ENCODE results near the gene XPNPEP1. TPM values are rescaled to one million over a fixed set of nuclear protein-coding genes. Genes with fewer than 3 reads are reported as not detected.
A peak's percentile ranks its signal among the peaks of the same experiment; 100 is the strongest.

The XPNPEP1 gene
- total RNA-seq, 2 donors from 2014 or later = 39.2 to 50.2 TPM

DNA sequence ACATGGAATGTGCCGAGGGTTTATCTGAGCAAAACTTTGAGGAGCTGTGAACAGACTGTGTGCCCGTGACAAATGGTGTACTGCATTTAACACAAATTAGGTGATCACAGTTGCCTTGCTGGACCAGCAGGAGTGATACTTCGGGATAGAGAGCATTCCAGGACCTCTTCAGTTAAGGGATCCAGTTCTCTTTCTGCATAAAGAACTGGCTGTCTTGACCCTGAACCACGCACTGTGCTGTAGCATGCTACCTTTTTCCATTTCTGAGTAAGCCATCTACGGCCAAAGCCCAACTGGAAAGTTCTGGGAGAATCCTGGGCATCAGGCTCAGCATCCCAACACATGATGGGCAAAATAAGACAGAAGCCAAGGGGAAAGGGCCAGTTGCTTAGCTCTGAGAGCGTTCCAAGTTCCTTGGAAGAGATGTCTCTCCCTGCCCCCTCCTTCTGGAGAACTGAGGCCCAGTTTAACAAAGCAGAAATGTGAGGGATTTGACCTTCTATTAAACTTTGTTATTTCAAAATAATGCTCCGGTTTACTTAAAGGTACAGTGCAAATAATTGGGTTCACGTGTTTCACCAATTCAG is 46.5 kb upstream of the XPNPEP1 start:
- H3K9me3 ChIP-seq (ENCODE audit: control insufficient read depth, low read length) = no peaks in the 10 kb centered on the region
- DNase-seq = no peak
- no peak overlapping the region for H3K4me3 ChIP-seq (ENCODE audit: low read length)
- TF ChIP-seq, protein P1, sequence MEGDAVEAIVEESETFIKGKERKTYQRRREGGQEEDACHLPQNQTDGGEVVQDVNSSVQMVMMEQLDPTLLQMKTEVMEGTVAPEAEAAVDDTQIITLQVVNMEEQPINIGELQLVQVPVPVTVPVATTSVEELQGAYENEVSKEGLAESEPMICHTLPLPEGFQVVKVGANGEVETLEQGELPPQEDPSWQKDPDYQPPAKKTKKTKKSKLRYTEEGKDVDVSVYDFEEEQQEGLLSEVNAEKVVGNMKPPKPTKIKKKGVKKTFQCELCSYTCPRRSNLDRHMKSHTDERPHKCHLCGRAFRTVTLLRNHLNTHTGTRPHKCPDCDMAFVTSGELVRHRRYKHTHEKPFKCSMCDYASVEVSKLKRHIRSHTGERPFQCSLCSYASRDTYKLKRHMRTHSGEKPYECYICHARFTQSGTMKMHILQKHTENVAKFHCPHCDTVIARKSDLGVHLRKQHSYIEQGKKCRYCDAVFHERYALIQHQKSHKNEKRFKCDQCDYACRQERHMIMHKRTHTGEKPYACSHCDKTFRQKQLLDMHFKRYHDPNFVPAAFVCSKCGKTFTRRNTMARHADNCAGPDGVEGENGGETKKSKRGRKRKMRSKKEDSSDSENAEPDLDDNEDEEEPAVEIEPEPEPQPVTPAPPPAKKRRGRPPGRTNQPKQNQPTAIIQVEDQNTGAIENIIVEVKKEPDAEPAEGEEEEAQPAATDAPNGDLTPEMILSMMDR (conservative IDR thresholded peaks at IDR 0.05) = no peak
- no peaks in the 10 kb centered on the region for H3K36me3 ChIP-seq (ENCODE audit: control insufficient read depth, insufficient read depth, low read length)
- no peaks in the 10 kb centered on the region for H3K27me3 ChIP-seq (ENCODE audit: control insufficient read depth, insufficient read depth, low read length, poor library complexity, severe bottlenecking)
- no peak overlapping the region for H3K9ac ChIP-seq (ENCODE audit: extremely low read depth, low read length, poor library complexity, severe bottlenecking)
- no peaks in the 10 kb centered on the region for H3K27me3 Mint-ChIP-seq (ENCODE audit: insufficient read depth)
- H3K27ac Mint-ChIP-seq = no peak overlapping the region
- no peaks in the 10 kb centered on the region for H3K36me3 Mint-ChIP-seq (ENCODE audit: low read depth)
- peaks cover 42% of the 10 kb centered on the region for H3K4me1 Mint-ChIP-seq
- peaks cover 35% of the 10 kb centered on the region for H3K4me1 ChIP-seq (ENCODE audit: control insufficient read depth, insufficient read depth, low read length)
- no peak overlapping the region for H3K27ac ChIP-seq (ENCODE audit: low read depth, low read length)
- no peaks in the 10 kb centered on the region for H3K9me3 Mint-ChIP-seq
- 91 to 94% methylated on average over 8 of the region's 8 CpGs for WGBS, 2 experiments (ENCODE audit: insufficient coverage in 1 of 2, insufficient read length in 1 of 2)
- no peak overlapping the region for H3K4me3 Mint-ChIP-seq

DNA sequence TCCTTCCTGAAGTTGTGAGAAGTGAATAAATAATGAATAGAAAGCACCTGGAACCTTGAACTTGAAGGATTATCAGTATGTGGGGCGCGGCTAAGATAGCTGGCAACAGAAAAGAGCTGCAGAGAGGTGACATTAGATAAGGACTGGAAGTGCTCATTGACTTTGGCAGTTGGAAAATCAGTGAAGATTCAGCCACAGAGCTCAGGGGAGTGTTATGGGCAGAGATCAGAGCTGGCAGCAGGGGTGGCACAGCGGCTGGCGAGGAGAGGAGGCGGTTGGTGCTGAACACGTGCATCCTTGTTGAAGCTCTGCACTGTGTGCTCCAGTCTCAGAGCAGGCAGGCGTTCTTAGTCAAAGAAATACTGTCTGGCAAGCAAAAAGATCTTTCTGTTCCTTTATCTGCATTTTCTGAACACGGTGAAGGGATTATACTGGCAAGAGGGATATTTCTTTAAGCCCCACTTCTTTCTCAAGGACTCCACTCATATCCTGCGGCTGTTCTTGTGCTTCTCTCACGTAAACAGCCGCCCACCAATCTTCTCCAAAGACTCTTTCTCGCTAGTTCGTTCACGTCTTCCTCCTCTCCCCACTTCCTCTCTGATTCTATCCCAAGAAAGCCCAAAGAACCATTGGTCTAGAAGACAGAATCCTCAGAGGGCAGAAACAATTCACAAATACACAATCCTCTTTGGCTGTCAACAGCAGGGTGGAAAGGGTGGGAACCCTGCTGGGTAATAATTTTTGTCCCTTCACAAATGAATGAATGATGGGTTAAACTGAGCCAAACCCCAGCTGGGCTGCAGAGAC is 45.8 kb upstream of the XPNPEP1 start:
- DNase-seq = no peak
- Histone ChIP-seq H3K9ac (ENCODE audit: extremely low read depth, low read length, poor library complexity, severe bottlenecking) (no peak overlapping the region), H3K36me3 (ENCODE audit: control insufficient read depth, insufficient read depth, low read length) (no peaks in the 10 kb centered on the region), H3K27me3 (ENCODE audit: control insufficient read depth, insufficient read depth, low read length, poor library complexity, severe bottlenecking) (no peaks in the 10 kb centered on the region), H3K9me3 (ENCODE audit: control insufficient read depth, low read length) (no peaks in the 10 kb centered on the region), H3K4me1 (ENCODE audit: control insufficient read depth, insufficient read depth, low read length) (peaks cover 35% of the 10 kb centered on the region), H3K27ac (ENCODE audit: low read depth, low read length) (no peak overlapping the region), H3K4me3 (ENCODE audit: low read length) (no peak overlapping the region)
- no peak overlapping the region for H3K27ac Mint-ChIP-seq
- 87 to 88% methylated on average over 11 to 14 of the region's 14 CpGs for WGBS, 2 experiments (ENCODE audit: insufficient coverage in 1 of 2, insufficient read length in 1 of 2)
- H3K4me1 Mint-ChIP-seq = peaks cover 38% of the 10 kb centered on the region
- H3K27me3 Mint-ChIP-seq (ENCODE audit: insufficient read depth) = no peaks in the 10 kb centered on the region
- H3K9me3 Mint-ChIP-seq = no peaks in the 10 kb centered on the region
- no peaks in the 10 kb centered on the region for H3K36me3 Mint-ChIP-seq (ENCODE audit: low read depth)
- TF ChIP-seq, protein P1 (conservative IDR thresholded peaks at IDR 0.05) = no peak
- no peak overlapping the region for H3K4me3 Mint-ChIP-seq

DNA sequence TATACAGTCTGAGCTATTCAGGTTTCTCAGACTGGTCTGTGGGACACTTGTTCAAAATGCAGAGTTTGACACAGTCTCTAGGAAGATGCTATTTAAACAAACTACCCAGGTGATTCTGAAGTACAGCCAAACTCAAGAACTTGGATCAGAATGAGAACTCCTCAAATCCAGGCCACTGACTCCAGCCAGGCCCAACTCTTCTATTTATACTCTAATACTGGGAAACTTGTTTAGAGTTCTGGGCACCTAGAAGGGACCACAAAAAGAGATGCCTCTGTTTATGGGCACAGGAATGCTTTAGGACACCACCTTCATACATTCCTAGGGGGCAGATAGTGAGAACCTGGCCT is 44.4 kb upstream of the XPNPEP1 start:
- Mint-ChIP-seq H3K4me3 (peak overlapping the region; percentile 20), H3K9me3 (no peaks in the 10 kb centered on the region), H3K27me3 (ENCODE audit: insufficient read depth) (no peaks in the 10 kb centered on the region), H3K4me1 (peaks cover 42% of the 10 kb centered on the region), H3K36me3 (ENCODE audit: low read depth) (no peaks in the 10 kb centered on the region), H3K27ac (peak overlapping the region; percentile 55)
- H3K4me3 ChIP-seq (ENCODE audit: low read length) = no peak overlapping the region
- H3K9me3 ChIP-seq (ENCODE audit: control insufficient read depth, low read length) = no peaks in the 10 kb centered on the region
- TF ChIP-seq, protein P1 (conservative IDR thresholded peaks at IDR 0.05) = no peak
- no peaks in the 10 kb centered on the region for H3K36me3 ChIP-seq (ENCODE audit: control insufficient read depth, insufficient read depth, low read length)
- H3K27me3 ChIP-seq (ENCODE audit: control insufficient read depth, insufficient read depth, low read length, poor library complexity, severe bottlenecking) = no peaks in the 10 kb centered on the region
- H3K4me1 ChIP-seq (ENCODE audit: control insufficient read depth, insufficient read depth, low read length) = peaks cover 36% of the 10 kb centered on the region
- DNase-seq = no peak
- H3K9ac ChIP-seq (ENCODE audit: extremely low read depth, low read length, poor library complexity, severe bottlenecking) = no peak overlapping the region
- no peak overlapping the region for H3K27ac ChIP-seq (ENCODE audit: low read depth, low read length)

Measured in endodermal cell (in vitro differentiated cells).